GM19328 (cell line): ENCODE data around the gene RHBDD3.
"Not testable (repeated sequence)": the region's sequence is repeated elsewhere in the genome, so short reads cannot be mapped to it uniquely, and the experiment has no call there.

Experiments
- ATAC-seq: cut with Tn5 transposase; IDR thresholded peaks from one replicate; pipeline ENCODE4 v1.9.1; 2021; ENCODE audit warnings: mild to moderate bottlenecking, moderate library complexity; ENCODE audit not compliant: unreplicated experiment

Gene RHBDD3

GRCh38 chr22:29219409-29219782 lies 48.4 kb downstream of the RHBDD3 start:
- not testable (repeated sequence) for ATAC-seq

- ATAC-seq, result no peak
Measured at GRCh38 chr22:29218758-29219408, 48.9 kb downstream of the RHBDD3 start.

- no peak for ATAC-seq
Measured at GRCh38 chr22:29217827-29218757, 49.7 kb downstream of the RHBDD3 start.

DNA sequence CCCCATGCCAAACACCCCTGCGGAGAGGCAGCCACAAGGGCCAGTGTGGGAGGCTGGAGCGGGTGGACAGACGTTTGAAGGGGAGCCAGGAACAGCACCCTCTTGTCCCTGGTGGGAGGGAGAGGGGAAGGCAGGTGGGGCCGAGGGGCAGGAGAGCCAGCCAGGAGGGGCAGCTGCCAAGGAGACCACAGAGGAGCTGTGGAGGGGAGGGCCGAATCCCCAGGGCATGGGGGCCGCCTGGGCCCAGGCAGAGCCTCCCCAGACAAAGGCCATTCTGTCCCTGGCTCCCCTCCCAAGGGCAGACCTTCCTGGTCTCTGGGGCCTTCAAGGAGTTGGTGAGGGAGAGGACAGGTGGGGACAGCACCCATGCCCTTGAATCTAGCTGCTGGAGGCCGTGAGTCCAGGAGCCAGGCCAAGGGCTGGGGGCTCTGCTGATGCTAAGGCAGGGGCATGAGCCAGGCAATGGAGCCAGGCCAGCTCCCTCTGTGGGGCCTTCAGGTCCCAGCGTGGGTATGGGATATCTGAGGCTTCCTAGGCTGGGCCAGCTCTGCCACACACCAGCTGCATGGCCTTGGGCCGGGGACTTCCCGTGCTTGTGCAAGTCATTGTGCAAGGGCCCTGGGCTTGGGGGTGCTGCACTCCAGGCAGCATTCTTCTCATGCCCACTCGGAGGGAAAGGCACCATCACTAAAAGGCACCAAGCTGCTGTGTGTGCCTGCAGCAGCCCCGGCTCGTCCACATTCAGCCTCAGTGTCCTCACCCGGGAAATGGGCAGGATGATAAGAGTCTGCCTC lies 50.7 kb downstream of the RHBDD3 start:
- no peak for ATAC-seq

DNA sequence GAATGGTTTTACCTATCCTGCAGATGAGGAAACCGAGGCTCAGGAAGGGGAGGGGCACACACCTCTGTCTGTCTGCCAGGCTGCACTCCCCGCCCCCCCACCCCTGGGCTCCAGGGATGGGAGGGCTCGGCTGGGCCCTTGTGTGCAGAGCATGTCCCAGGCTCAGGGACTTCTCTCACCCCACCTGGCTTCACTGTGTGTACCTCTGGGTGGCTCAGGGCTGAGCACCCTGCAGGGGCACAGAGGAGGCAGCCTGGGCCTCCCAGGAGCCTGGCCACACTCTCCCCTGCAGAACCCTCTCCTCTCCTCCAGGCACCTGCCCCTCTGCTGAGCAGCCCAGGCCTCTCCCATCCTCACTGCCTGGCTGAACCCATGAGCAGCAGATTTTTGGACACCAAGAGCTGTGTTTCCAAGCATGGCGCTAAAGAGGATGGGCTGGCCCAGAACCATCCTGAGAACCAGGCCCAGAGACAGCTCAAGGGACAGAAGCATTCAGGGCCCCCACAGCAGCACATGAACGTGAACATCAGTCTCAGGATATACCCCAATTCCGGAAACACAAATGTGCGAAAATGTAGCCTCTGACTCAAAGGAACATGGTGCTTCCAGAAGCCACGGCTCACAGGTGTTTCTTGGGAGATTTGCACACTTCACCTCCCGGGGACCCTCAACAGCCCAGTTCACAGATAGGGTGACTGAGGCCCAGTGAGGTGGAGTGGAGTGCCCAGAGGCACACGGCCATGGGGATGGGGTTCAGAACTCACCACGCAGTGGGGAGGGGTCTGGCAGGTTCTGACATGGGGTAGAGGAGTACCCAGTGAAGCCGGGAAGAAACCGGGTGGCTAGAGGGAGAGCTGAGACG lies 51.5 kb downstream of the RHBDD3 start:
- no peak for ATAC-seq

GRCh38 chr22:29215012-29215860 lies 52.5 kb downstream of the RHBDD3 start:
- no peak for ATAC-seq

DNA sequence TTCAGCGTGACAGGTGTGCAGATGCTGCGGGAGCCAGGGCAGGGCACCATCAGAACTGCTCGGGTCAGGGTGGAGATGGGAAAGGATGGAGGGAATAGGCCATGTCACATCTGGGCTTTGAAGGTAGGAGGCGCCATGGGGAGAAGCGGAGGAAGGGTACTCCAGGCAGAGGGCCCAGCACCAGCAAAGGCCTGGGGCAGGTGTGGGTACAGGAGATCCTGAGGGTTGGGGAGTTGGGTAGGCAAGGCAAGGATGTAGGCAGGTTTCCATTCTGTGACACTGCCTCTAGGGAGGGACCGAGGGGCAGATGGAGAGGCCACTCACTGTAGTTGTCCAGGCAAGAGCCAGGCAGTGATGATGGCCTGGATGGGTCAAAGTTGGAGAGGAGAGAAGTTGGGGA lies 53.5 kb downstream of the RHBDD3 start:
- ATAC-seq, result no peak

DNA sequence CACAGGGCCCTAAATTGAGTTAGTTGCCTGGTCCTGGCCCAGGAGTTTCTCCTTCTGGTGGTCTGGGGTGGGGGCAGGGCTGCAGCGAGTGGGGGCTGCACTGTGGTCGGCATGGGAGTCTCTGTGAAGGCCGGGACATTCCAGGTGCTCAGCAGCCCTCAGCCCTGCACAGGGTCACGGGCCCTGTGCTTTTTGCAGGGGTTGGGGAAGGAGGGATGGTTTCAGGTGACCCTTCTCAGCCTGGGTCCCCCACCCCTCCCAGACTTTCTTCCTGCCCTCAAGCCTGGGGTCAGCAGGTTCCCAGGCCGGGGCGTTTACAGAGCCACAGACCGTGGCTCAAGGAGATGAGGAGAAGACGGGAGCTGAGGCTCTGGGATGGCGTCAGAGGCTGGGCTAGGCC lies 54.3 kb downstream of the RHBDD3 start:
- no peak for ATAC-seq

GRCh38 chr22:29212743-29213142 lies 55.0 kb downstream of the RHBDD3 start:
- ATAC-seq, result no peak

DNA sequence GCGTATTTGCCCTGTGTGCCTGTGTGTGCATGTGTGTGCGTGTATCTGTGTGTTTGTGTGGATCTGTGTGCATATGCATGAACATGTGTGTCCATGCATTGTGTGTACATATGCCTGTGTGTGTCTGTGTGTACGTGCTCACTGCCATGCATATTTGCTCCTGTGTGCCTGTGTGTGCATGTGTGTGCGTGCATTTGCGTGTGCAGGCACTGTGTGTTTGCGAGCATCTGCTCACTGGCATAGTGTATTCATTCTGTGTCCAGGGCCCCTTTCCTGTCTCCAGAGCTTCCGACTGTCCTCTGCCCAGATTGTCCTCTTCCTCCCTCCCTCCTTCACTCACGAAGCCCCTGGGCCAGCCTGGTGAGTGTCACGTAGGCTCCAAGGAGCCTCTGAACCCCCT lies 56.3 kb downstream of the RHBDD3 start:
- ATAC-seq, result no peak

DNA sequence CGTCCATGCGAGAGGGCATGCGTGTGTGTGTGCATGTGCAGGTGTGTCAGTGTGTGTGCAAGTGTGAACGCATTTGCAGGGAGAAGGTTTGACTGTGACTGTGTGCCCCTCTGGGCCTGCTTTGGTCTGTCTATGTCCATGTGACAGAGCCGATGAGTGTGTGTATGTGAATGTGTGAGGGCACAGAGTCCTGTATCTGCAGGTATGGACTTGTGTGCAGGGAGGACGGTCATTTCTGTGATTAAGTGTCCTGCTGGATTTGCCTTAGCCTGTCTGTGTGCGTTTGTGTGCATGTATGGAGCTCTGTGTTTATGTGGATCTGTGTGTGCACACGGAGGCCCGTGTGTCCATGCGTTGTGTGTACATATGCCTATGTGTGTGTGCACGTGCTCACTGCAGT lies 56.7 kb downstream of the RHBDD3 start:
- ATAC-seq, result no peak
